K562 (cell line): Measurements from ENCODE around the gene SIRT5. TPM values are rescaled to one million over a fixed set of nuclear protein-coding genes. Genes with fewer than 3 reads are reported as not detected.

Source experiments
- ATAC-seq: fragments of 200-7000 bp; cut with Tn5 transposase; 3 replicates; pipeline ENCODE4 v1.9.1; 2020; ENCODE audit warnings: moderate library complexity
- BruUV-seq: library from RNA; stranded (reverse); fragments of 400-500 nt; replicated peaks from 2 replicates; lab custom pipeline; 2021; lab: Mats Ljungman, UMichigan
- CTCF ChIA-PET: fragments of 300-600 bp; formaldehyde crosslinking; extraction: SDS; loops from one replicate; lab custom pipeline; 2021; ENCODE audit warnings: low intra/inter-chr PET ratio; lab: Yijun Ruan, JAX
- POLR2A ChIA-PET: fragments of 300-600, 350-650 bp; sonication (Branson Sonifier 250); formaldehyde crosslinking; extraction: SDS; loops from one replicate; lab custom pipeline; 2021; ENCODE audit warnings: antibody characterized with exemption, inconsistent platforms; lab: Yijun Ruan, JAX
- DNase-seq, 4 experiments: peaks; one replicate each; pipeline versions ENCODE4 v3.0.0 to v3.0.0-alpha.2; 2011 to 2018; ENCODE audit warnings: low spot score in 3 of 4, mixed read lengths in 3 of 4; ENCODE audit errors: extremely low read depth in 1 of 4
- FAIRE-seq: peaks from 2 replicates; lab custom pipeline; 2011; peaks lifted over from hg19 to GRCh38; lab: Jason Lieb, UNC
- H2AFZ ChIP-seq: 2 replicates; pipeline ENCODE4 v1.6.0; 2011; ENCODE audit warnings: low read depth, low read length, control low read depth, inconsistent platforms
- H3K27ac ChIP-seq: fragments of 200-600 bp; 3 replicates; pipeline ENCODE4 v1.8.0; 2011; ENCODE audit warnings: low read depth, mild to moderate bottlenecking, control low read depth, inconsistent platforms, low read length, moderate library complexity, mixed read lengths; ENCODE audit errors: extremely low read depth
- H3K27me3 ChIP-seq, 2 experiments: fragments of 300-600 bp in 1 of 2; 2 replicates in 1 of 2; 3 replicates in 1 of 2; pipeline versions ENCODE4 v1.6.0 to v1.8.0; 2011; ENCODE audit warnings: inconsistent platforms in 2 of 2, low read length in 2 of 2, mild to moderate bottlenecking in 1 of 2, mixed read lengths in 1 of 2, moderate library complexity in 1 of 2; ENCODE audit not compliant: control insufficient read depth in 2 of 2, insufficient read depth in 2 of 2
- H3K36me3 ChIP-seq: fragments of 300-600 bp; 3 replicates; pipeline ENCODE4 v1.8.0; 2011; ENCODE audit warnings: mild to moderate bottlenecking, low read length, inconsistent platforms; ENCODE audit not compliant: control insufficient read depth, insufficient read depth
- H3K4me1 ChIP-seq, 2 experiments: fragments of 200-600 bp in 1 of 2; replicated peaks in 1 of 2; 2 replicates in 1 of 2; 3 replicates in 1 of 2; pipeline versions ENCODE4 v1.5.1 to v1.8.0; 2011; ENCODE audit warnings: inconsistent platforms in 2 of 2, low read length in 2 of 2, mild to moderate bottlenecking in 1 of 2, mixed read lengths in 1 of 2, moderate library complexity in 1 of 2; ENCODE audit not compliant: control insufficient read depth in 2 of 2, insufficient read depth in 2 of 2
- H3K4me2 ChIP-seq: 2 replicates; pipeline ENCODE4 v1.6.1; 2011; ENCODE audit warnings: low read length, control low read depth, inconsistent platforms, mixed read lengths; ENCODE audit not compliant: insufficient read depth
- H3K4me3 ChIP-seq: fragments of 200-600 bp; sonication (generic), shearing (Covaris generic); 2 replicates; pipeline ENCODE4 v1.5.1; 2016; ENCODE audit warnings: control low read depth, inconsistent platforms
- H3K79me2 ChIP-seq: fragments of 200-600 bp; 3 replicates; pipeline ENCODE4 v1.8.0; 2011; ENCODE audit warnings: low read length, inconsistent platforms; ENCODE audit not compliant: control insufficient read depth, insufficient read depth
- H3K9ac ChIP-seq, 2 experiments: 2 replicates each; pipeline versions ENCODE4 v1.6.0 to v1.6.1; 2011; ENCODE audit warnings: low read depth in 2 of 2, low read length in 2 of 2, control low read depth in 1 of 2, inconsistent platforms in 1 of 2, mild to moderate bottlenecking in 1 of 2, mixed read lengths in 1 of 2; ENCODE audit not compliant: insufficient read depth in 1 of 2
- H3K9me1 ChIP-seq: one replicate; pipeline ENCODE4 v1.6.0; 2011; ENCODE audit warnings: inconsistent platforms, mild to moderate bottlenecking, low read length, moderate library complexity; ENCODE audit not compliant: control insufficient read depth, insufficient read depth
- H3K9me3 ChIP-seq: replicated peaks from 2 replicates; pipeline ENCODE4 v1.5.1; 2011; ENCODE audit warnings: low read depth, low read length, inconsistent platforms; ENCODE audit not compliant: control insufficient read depth, insufficient read depth
- H4K20me1 ChIP-seq: replicated peaks from 2 replicates; pipeline ENCODE4 v1.6.1; 2011; ENCODE audit warnings: low read length, inconsistent platforms, mixed read lengths; ENCODE audit not compliant: control insufficient read depth, insufficient read depth
- DNMT1 ChIP-seq: fragments of 450-650 bp; IDR thresholded peaks from 2 replicates; pipeline ENCODE4 v1.6.1; 2016; ENCODE audit warnings: antibody characterized with exemption, mild to moderate bottlenecking
- GTF3C2 ChIP-seq: IDR thresholded peaks from 3 replicates; pipeline ENCODE4 v1.6.1; 2011; ENCODE audit warnings: borderline replicate concordance, mild to moderate bottlenecking, moderate library complexity; ENCODE audit not compliant: insufficient read length; ENCODE audit errors: extremely low read depth
- RBM25 ChIP-seq: fragments of 200-400 bp; formaldehyde crosslinking; IDR thresholded peaks from 2 replicates; pipeline ENCODE4 v1.6.1; 2018; ENCODE audit warnings: low read length, low read depth, moderate library complexity; ENCODE audit not compliant: severe bottlenecking
- TCF15 ChIP-seq: fragments of 250-450 bp; sonication (Bioruptor Pico); IDR thresholded peaks from 2 replicates; pipeline ENCODE4 v1.8.0; 2022; ENCODE audit warnings: moderate library complexity, mild to moderate bottlenecking, inconsistent platforms
- ZNF695 ChIP-seq: fragments of 450-650 bp; formaldehyde crosslinking; IDR thresholded peaks from 2 replicates; pipeline ENCODE4 v1.4.0; 2020; ENCODE audit warnings: mild to moderate bottlenecking, moderate library complexity
- ZNF75A ChIP-seq: fragments of 450-650 bp; formaldehyde crosslinking; IDR thresholded peaks from 2 replicates; pipeline ENCODE4 v1.4.0; 2020; ENCODE audit warnings: mild to moderate bottlenecking
- WGBS: fragments of 100-300 bp; shearing (Covaris generic); methylation state at CpG from one replicate; pipeline ENCODE4 v1.1.6; 2016; ENCODE audit warnings: low coverage, mixed read lengths; ENCODE audit not compliant: insufficient coverage; ENCODE audit errors: missing lambda C conversion rate; 5-methylcytosine and 5-hydroxymethylcytosine counted together
- in situ Hi-C: fragments of 300-500 bp; cut with MboI; formaldehyde crosslinking; loops from 4 replicates; pipeline ENCODE4 v1.15.0; 2018; ENCODE audit warnings: inconsistent platforms, mixed read lengths
- intact Hi-C: fragments of 100-400 bp; cut with micrococcal nuclease; formaldehyde crosslinking; loops from 2 replicates; pipeline ENCODE4 v1.14.2; 2022
- polyA plus RNA-seq, 8 experiments: library from polyadenylated mRNA; depleted of rRNA in 4 of 8; stranded (reverse) in 5 of 8; unstranded in 3 of 8; fragments of >200 nt; fragmentation: Nextera tagmentation in 2 of 8; fragmentation: Illumina TruSeq in 1 of 8; extraction: Ambion mirVana in 2 of 8; extraction: Trizol in 1 of 8; gene quantifications; 2 replicates each; pipeline versions ENCODE4 v1.2.1 to v1.2.3, GENCODE V29; 2011 to 2014; ENCODE audit warnings: inconsistent platforms in 1 of 8, missing spikeins in 1 of 8
- total RNA-seq, 7 experiments: library from RNA; depleted of rRNA in 6 of 7; stranded (reverse); fragments of >200 nt in 6 of 7; fragmentation: Illumina TruSeq in 2 of 7; extraction: Trizol in 2 of 7; gene quantifications; 2 replicates each; pipeline versions ENCODE4 v1.2.1 to v1.2.3, GENCODE V29; 2011 to 2021; ENCODE audit warnings: low replicate concordance in 1 of 7

The SIRT5 gene
- total and polyA plus RNA-seq, 9 of the 15 experiments (the other 6 are each of a cell fraction or from before 2014, with no cell fraction given): 2.1 to 15.7 (median 11.4) TPM

GRCh38 chr6:13638014-13638413 lies 63.6 kb downstream of the SIRT5 start:
- TF ChIP-seq ZNF75A (CRISPR knock-in tag) (no peak), ZNF695 (no peak), TCF15 (CRISPR knock-in tag) (no peak), DNMT1 (no peak), RBM25 (peak; percentile 81), GTF3C2 (no peak)
- POLR2A ChIA-PET: interaction anchor here (1.4 to 1.6 kb wide), 2 partner anchors 15 to 22 kb away, joined by 3 read pairs; partner anchors contain the start of gene NOL7
- DNase-seq (no peak), FAIRE-seq (no peak), ATAC-seq (no peak)
- H3K4me1 ChIP-seq: no peaks in the 10 kb centered on the region
- no peaks in the 10 kb centered on the region for H3K9me1 ChIP-seq
- in situ Hi-C loops: no loop called here
- no TSS peak for BruUV-seq
- H3K79me2 ChIP-seq: peaks cover 9% of the 10 kb centered on the region; the same call in 1 of the 3 replicates
- no peak overlapping the region for H3K4me3 ChIP-seq
- H3K4me2 ChIP-seq: no peak overlapping the region
- H2AFZ ChIP-seq: no peak overlapping the region
- no peaks in the 10 kb centered on the region for H4K20me1 ChIP-seq
- CTCF ChIA-PET: no interaction called here
- no peaks in the 10 kb centered on the region for H3K27me3 ChIP-seq
- H3K36me3 ChIP-seq: peaks cover 92% of the 10 kb centered on the region
- H3K9ac ChIP-seq: no peak overlapping the region
- H3K27ac ChIP-seq: no peak overlapping the region
- H3K9me3 ChIP-seq: no peaks in the 10 kb centered on the region
- intact Hi-C loops: no loop called here
- 93% methylated on average over 1 of the region's 1 CpG for WGBS
